HG03354 (cell line): ENCODE data around the gene LIF.

Experiments
- ATAC-seq: cut with Tn5 transposase; IDR thresholded peaks from one replicate; pipeline ENCODE4 v1.9.1; 2021; ENCODE audit warnings: mild to moderate bottlenecking; ENCODE audit not compliant: unreplicated experiment, poor library complexity, severe bottlenecking

Gene LIF

GRCh38 chr22:30266445-30267381 lies 20.2 kb upstream of the LIF start, which contains the start of gene OSM:
OSM (minus strand) TSS chr22:30266851; CDS start chr22:30266799, 52 bp downstream.
- ATAC-seq: no peak

- peak; percentile 74 for ATAC-seq
These were observed 19.4 kb upstream of the LIF start for GRCh38 chr22:30265823-30266444.

- ATAC-seq: no peak
These were observed 18.7 kb upstream of the LIF start for GRCh38 chr22:30265131-30265720.

GRCh38 chr22:30263883-30264282 lies 17.3 kb upstream of the LIF start:
- ATAC-seq: no peak

- ATAC-seq: no peak
These were observed 16.6 kb upstream of the LIF start for GRCh38 chr22:30262917-30263741.

GRCh38 chr22:30262112-30262511 lies 15.6 kb upstream of the LIF start:
- ATAC-seq: no peak

GRCh38 chr22:30261134-30261533 lies 14.6 kb upstream of the LIF start:
- ATAC-seq: no peak

- no peak for ATAC-seq
These were observed 14.1 kb upstream of the LIF start for GRCh38 chr22:30260682-30261081.

GRCh38 chr22:30260276-30260675 lies 13.7 kb upstream of the LIF start:
- no peak for ATAC-seq

GRCh38 chr22:30254314-30254713 lies 7.8 kb upstream of the LIF start:
- no peak for ATAC-seq

GRCh38 chr22:30253205-30253852 lies 6.8 kb upstream of the LIF start:
- ATAC-seq: no peak

- ATAC-seq: no peak
These were observed 6.0 kb upstream of the LIF start for GRCh38 chr22:30252411-30253204.

GRCh38 chr22:30251711-30252110 lies 5.2 kb upstream of the LIF start:
- no peak for ATAC-seq

GRCh38 chr22:30250661-30251267 lies 4.2 kb upstream of the LIF start:
- no peak for ATAC-seq

- ATAC-seq: no peak
These were observed 3.5 kb upstream of the LIF start for GRCh38 chr22:30250039-30250565.

- ATAC-seq: no peak
These were observed 2.8 kb upstream of the LIF start for GRCh38 chr22:30249049-30250038.

GRCh38 chr22:30248484-30248883 lies 1.9 kb upstream of the LIF start:
- no peak for ATAC-seq
